ENCODE measurements around the gene TMEM212. TPM values are rescaled to one million over a fixed set of nuclear protein-coding genes. Genes with fewer than 3 reads are reported as not detected.

TMEM212 gene
- total and polyA plus RNA-seq, 12 donors = 0.06 TPM; not detected in 11

DNA sequence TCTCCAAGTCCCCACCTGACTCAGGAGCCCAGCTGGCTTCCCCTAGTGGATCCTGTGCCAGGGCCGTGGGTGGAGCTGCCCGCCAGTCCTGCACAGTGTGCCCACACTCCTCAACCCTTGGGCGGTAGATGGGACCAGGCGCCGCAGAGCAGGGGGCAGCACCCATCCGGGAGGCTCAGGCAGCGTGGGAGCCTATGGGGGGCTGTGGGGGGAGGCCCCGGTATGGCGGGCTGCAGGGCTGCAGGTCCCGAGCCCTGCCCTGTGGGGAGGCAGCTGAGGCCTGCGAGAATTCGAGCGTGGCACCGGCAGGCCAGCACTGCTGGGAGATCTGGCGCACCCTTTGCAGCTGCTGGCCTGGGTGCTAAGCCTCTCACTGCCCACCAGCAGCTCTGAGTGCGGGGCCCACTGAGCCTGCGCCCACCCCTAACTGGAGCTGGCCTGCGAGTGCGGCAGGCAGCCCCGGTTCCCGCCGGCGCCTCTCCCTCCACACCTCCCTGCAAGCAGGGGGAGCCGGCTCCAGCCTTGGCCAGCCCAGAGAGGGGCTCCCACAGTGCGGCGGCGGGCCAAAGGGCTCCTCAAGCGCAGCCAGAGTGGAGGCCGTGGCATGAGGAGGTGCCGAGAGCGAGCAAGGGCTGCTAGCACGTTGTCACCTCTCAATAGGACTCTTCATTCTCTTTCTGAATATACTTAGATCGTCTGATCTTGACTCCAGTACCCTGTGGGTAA lies 64.0 kb downstream of the TMEM212 start:
- Histone ChIP-seq H3K9me3 (replicated peaks in 1 of 3) (peaks cover 3 to 7% (median 6%) of the 10 kb centered on the region in 3 donors), H3K27me3 (no peaks in the 10 kb centered on the region), H3K27ac (no peak overlapping the region), H3K36me3 (replicated peaks in 1 of 2) (no peaks in the 10 kb centered on the region), H3K4me3 (no peak overlapping the region), H3K4me1 (replicated peaks in 1 of 2) (no peaks in the 10 kb centered on the region)
- no peak for DNase-seq
- WGBS, 4 donors = 86 to 98% (median 92%) methylated on average over 10 to 33 of the region's 33 CpGs
- intact Hi-C loops (cut with DNase I) = no loop called here
- no peak for TF ChIP-seq POLR2A (IDR thresholded peaks at IDR 0.05)
- TF ChIP-seq, protein P1, sequence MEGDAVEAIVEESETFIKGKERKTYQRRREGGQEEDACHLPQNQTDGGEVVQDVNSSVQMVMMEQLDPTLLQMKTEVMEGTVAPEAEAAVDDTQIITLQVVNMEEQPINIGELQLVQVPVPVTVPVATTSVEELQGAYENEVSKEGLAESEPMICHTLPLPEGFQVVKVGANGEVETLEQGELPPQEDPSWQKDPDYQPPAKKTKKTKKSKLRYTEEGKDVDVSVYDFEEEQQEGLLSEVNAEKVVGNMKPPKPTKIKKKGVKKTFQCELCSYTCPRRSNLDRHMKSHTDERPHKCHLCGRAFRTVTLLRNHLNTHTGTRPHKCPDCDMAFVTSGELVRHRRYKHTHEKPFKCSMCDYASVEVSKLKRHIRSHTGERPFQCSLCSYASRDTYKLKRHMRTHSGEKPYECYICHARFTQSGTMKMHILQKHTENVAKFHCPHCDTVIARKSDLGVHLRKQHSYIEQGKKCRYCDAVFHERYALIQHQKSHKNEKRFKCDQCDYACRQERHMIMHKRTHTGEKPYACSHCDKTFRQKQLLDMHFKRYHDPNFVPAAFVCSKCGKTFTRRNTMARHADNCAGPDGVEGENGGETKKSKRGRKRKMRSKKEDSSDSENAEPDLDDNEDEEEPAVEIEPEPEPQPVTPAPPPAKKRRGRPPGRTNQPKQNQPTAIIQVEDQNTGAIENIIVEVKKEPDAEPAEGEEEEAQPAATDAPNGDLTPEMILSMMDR (IDR thresholded peaks at IDR 0.05) = no peak

DNA sequence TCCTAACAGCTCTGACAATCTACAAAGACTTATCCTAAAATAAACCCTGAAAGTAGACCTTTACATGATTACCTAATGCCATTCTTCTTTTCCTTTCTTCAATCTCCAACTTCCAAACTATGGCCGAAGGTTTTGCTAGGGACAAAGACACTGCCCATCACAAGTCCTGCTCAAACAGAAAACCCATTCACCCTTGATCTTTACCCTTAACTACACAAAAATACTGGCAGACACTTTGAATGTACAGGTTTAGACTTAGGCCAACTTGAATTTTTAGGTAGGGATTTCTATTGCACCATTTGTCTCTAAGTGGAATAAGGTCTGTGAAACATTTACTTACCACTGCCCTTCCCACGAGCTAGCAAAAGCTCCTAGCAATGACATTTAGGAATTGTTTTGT lies 64.6 kb downstream of the TMEM212 start:
- WGBS, 4 donors = 79 to 92% (median 82%) methylated on average over 2 of the region's 2 CpGs
- no peak for DNase-seq
- peaks cover 3 to 7% (median 6%) of the 10 kb centered on the region in 3 donors for H3K9me3 ChIP-seq (replicated peaks in 1 of 3)
- no peak overlapping the region for H3K4me3 ChIP-seq
- TF ChIP-seq, protein P1 (IDR thresholded peaks at IDR 0.05) = no peak
- TF ChIP-seq POLR2A (IDR thresholded peaks at IDR 0.05) = no peak
- intact Hi-C loops (cut with DNase I) = no loop called here
- no peaks in the 10 kb centered on the region for H3K36me3 ChIP-seq (replicated peaks in 1 of 2)
- no peaks in the 10 kb centered on the region for H3K27me3 ChIP-seq
- no peak overlapping the region for H3K27ac ChIP-seq
- H3K4me1 ChIP-seq (replicated peaks in 1 of 2) = no peaks in the 10 kb centered on the region

DNA sequence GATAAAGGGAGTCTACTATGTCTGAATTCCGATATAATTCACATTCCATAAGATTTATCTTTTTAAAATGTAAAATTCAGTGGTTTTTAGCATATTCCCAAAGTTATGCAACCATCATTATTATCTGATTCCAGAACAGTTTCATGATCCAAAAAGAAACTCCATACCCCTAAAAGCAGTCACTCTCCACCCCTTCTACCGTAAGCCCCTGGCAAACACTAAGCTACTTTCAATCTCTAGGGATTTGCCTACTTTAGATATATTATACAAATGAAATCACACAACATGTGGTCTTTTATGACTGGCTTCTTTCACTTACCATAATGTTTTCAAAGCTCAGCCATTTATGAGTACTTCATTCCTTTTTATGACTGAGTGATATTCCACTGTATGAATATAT lies 65.6 kb downstream of the TMEM212 start:
- 87 to 90% (median 88%) methylated on average over 2 of the region's 2 CpGs for WGBS, 4 donors
- Histone ChIP-seq H3K4me3 (no peak overlapping the region), H3K27ac (no peak overlapping the region), H3K9me3 (replicated peaks in 1 of 3) (peaks cover 3 to 7% (median 6%) of the 10 kb centered on the region in 3 donors), H3K27me3 (no peaks in the 10 kb centered on the region), H3K36me3 (replicated peaks in 1 of 2) (no peaks in the 10 kb centered on the region), H3K4me1 (replicated peaks in 1 of 2) (no peaks in the 10 kb centered on the region)
- DNase-seq = no peak
- intact Hi-C loops (cut with DNase I) = no loop called here
- no peak for TF ChIP-seq POLR2A (IDR thresholded peaks at IDR 0.05)
- TF ChIP-seq, protein P1 (IDR thresholded peaks at IDR 0.05) = no peak

Other genes with a start within 250 kb of the TMEM212 start
- gene PLD1, start 32.9 kb upstream of the TMEM212 start, total RNA-seq = 100 to 1,000 TPM in 6 of 9 donors, 10 to 100 TPM in 3; 60.3 to 178 (median 105) TPM
- 10 to 100 TPM; 25.7 to 79.8 (median 36.5) TPM for gene PLD1, start 32.9 kb upstream of the TMEM212 start, polyA plus RNA-seq
- 100 to 1,000 TPM in 7 of 9 donors, 10 to 100 TPM in 2; 66.6 to 228 (median 106) TPM for gene FNDC3B, start 196.2 kb downstream of the TMEM212 start, total RNA-seq
- gene FNDC3B, start 196.2 kb downstream of the TMEM212 start, polyA plus RNA-seq = 100 to 1,000 TPM in 1 of 3 donors, 10 to 100 TPM in 1, 1 to 10 TPM in 1; 9.9 to 124 (median 15.2) TPM

Measured in adrenal gland (tissue), 12 donors.